ENCODE measurements around the gene NRCAM.

NRCAM gene

GRCh38 chr7:108424013-108424412, 32.2 kb downstream of the NRCAM start:
- DNase-seq (ENCODE audit: low read depth in 3 of 3), result no peak

GRCh38 chr7:108423089-108423989, 32.9 kb downstream of the NRCAM start:
- no peak for DNase-seq (ENCODE audit: low read depth in 3 of 3)

GRCh38 chr7:108421720-108422331, 34.4 kb downstream of the NRCAM start:
- DNase-seq (ENCODE audit: low read depth in 3 of 3), result no peak

GRCh38 chr7:108419961-108420908, 36.0 kb downstream of the NRCAM start:
- no peak for DNase-seq (ENCODE audit: low read depth in 3 of 3)

GRCh38 chr7:108418946-108419345, 37.3 kb downstream of the NRCAM start:
- DNase-seq (ENCODE audit: low read depth in 3 of 3), result no peak

- DNase-seq (ENCODE audit: low read depth in 3 of 3), result no peak
These were observed 38.3 kb downstream of the NRCAM start for GRCh38 chr7:108417926-108418325.

GRCh38 chr7:108417144-108417543, 39.1 kb downstream of the NRCAM start:
- no peak for DNase-seq (ENCODE audit: low read depth in 3 of 3)

- no peak for DNase-seq (ENCODE audit: low read depth in 3 of 3)
These were observed 40.3 kb downstream of the NRCAM start for GRCh38 chr7:108415821-108416536.

GRCh38 chr7:108415084-108415483, 41.2 kb downstream of the NRCAM start:
- DNase-seq (ENCODE audit: low read depth in 3 of 3), result no peak

GRCh38 chr7:108413782-108414492, 42.3 kb downstream of the NRCAM start:
- DNase-seq (ENCODE audit: low read depth in 3 of 3), result no peak

GRCh38 chr7:108413337-108413736, 42.9 kb downstream of the NRCAM start:
- DNase-seq (ENCODE audit: low read depth in 3 of 3), result no peak

- DNase-seq (ENCODE audit: low read depth in 3 of 3), result no peak
These were observed 47.1 kb downstream of the NRCAM start for GRCh38 chr7:108409146-108409545.

GRCh38 chr7:108408296-108408991, 47.8 kb downstream of the NRCAM start:
- DNase-seq (ENCODE audit: low read depth in 3 of 3), result no peak

- no peak for DNase-seq (ENCODE audit: low read depth in 3 of 3)
These were observed 48.6 kb downstream of the NRCAM start for GRCh38 chr7:108407676-108408075.

GRCh38 chr7:108406222-108406890, 49.9 kb downstream of the NRCAM start:
- no peak for DNase-seq (ENCODE audit: low read depth in 3 of 3)

GRCh38 chr7:108404509-108405420, 51.5 kb downstream of the NRCAM start:
- no peak for DNase-seq (ENCODE audit: low read depth in 3 of 3)

- DNase-seq (ENCODE audit: low read depth in 3 of 3), result no peak
These were observed 52.5 kb downstream of the NRCAM start for GRCh38 chr7:108403597-108404217.

GRCh38 chr7:108402865-108403264, 53.4 kb downstream of the NRCAM start:
- DNase-seq (ENCODE audit: low read depth in 3 of 3), result no peak

All from stimulated activated CD4-positive, alpha-beta T cell treated with anti-CD3 and anti-CD28 coated beads, TNF-alpha, amount 100 ng/mL, for 24 hours (primary cell).